K562 treated with DMSO at 1 percent for 4 hours (cell line): Measurements from ENCODE around the gene ZNF25. TPM values are rescaled to one million over a fixed set of nuclear protein-coding genes. Genes with fewer than 3 reads are reported as not detected.

Experiments
- total RNA-seq: library from RNA; unstranded; fragments of 300-600 nt; gene quantifications from 2 replicates; pipeline ENCODE4 v1.2.3, GENCODE V29; 2022; ENCODE audit not compliant: insufficient read depth

The ZNF25 gene
- 1.2 TPM in 1 of 2 replicates, not detected in the other for total RNA-seq

DNA sequence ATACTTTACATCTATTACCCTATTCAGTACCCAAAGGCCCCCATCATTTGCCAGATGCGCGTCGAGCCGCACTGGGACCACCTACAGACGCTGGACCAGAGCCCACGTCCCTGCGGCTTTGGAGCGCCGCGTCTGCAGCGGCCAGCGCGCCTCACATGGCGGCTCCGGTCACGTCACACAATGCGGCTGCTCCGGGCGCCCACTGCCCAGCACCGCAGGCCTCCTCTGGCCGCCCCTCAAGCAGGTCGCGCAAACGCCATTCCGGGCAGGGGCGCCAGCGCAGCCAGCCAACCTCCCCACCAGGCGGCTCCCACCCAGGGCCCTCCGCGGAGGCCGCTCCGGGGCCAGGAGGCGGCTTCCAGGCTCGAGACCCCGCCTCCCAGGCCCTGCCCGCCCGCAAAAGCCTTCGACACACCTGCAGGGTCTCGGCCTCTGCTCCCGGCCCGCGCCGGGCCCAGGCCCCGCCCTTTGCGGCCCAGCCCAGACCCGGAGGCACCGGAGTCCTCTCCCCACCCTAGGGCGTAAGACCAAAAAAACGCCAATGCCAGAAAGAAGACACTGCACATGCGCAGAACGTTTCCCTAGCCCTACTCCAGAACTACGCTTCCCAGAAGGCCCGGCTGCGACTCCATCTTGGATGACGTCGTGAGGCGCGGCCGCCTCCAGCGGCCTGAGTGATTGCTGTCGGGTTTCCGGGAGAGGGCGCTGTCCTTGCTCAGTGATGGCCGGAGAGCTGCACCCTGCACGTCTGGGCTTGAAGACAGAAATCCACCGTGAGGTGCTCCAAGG lies at the start of gene ZNF25:
ZNF25 (minus strand) TSS at position 557 of the 789 bp plus-strand sequence. CDS start 4,925 bp downstream, outside the sequence.

GRCh38 chr10:38010119-38010903 lies 33.9 kb upstream of the ZNF25 start, which contains the start of gene ZNF33A:
Gene ZNF33A, plus strand, starts transcription at chr10:38010675. Its CDS starts 1,667 bp downstream, at chr10:38012342.

Other genes starting within 250 kb of the ZNF25 start
- 3.7 and 5.9 TPM in 2 replicates for gene ZNF248, start 119.0 kb downstream of the ZNF25 start, total RNA-seq
- 6.2 and 6.3 TPM in 2 replicates for gene ZNF33A, start 34.0 kb upstream of the ZNF25 start, total RNA-seq
- 2.9 and 8.5 TPM in 2 replicates for gene ZNF37A, start 117.7 kb upstream of the ZNF25 start, total RNA-seq